NK-92 treated with Interleukin-12 subunit alpha and Interleukin-12 subunit beta, amount 100 ng/mL, for 24 hours (cell line): ENCODE results near the gene EGR2.
"Not testable (repeated sequence)": the region's sequence is repeated elsewhere in the genome, so short reads cannot be mapped to it uniquely, and the experiment has no call there.

Experiments
- DNase-seq: peaks from one replicate; lab custom pipeline; 2025; lab: John Stamatoyannopoulos, UW

The EGR2 gene

DNA sequence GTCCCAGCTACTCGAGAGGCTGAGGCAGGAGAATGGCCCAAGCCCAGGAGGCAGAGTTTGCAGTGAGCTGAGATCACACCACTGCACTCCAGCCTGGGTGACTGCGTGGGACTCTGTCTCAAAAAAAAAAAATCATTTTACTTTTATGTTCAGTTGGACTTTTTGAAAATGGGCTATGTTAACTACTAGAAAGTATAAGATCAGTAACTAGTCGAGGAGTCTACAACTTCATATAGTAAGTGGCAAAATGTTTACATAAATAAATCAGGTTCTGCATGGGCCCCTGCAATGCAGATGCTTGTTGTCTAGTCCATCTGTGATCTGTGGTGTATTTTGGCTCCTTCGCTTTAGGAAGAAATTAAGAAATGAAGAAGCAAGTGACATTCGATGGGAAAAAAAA, 23.9 kb downstream of the EGR2 start:
- no peak for DNase-seq

DNA sequence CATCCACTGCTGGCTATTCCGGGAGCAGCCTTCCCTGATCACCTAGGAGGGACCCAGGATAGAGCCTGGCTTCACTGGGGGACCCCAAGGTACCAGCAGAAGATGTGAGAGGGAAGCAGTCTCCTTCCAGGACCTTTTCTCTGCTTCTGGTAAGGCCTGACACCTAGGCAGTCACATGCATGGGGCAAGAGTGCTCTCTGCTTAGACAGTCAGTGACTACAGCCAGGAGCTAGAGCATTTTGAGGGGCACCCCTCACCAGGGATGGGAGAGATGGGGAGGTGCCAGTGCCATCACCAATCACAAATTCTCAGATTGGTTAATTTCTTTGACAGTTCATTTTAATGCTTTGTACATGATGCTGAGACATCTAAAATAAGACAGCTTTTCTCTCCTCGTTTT, 25.6 kb downstream of the EGR2 start:
- DNase-seq, result no peak

- no peak for DNase-seq
Observed at GRCh38 chr10:62790019-62790555, 26.1 kb downstream of the EGR2 start.

GRCh38 chr10:62788861-62789467, 27.2 kb downstream of the EGR2 start:
- no peak for DNase-seq

GRCh38 chr10:62788285-62788684, 27.9 kb downstream of the EGR2 start:
- not testable (repeated sequence) for DNase-seq

DNA sequence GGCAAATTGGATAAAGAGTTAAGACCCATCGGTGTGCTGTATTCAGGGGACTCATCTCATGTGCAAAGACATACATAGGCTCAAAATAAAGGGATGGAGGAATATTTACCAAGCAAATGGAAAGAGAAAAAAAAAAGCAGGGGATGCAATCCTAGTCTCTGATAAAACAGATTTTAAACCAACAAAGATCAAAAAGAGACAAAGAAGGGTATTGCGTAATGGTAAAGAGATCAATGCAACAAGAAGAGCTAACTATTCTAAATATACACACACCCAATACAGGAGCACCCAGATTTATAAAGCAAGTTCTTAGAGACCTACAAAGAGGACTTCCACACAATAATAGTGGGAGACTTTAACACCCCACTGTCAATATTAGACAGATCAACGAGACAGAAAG, 31.6 kb downstream of the EGR2 start:
- not testable (repeated sequence) for DNase-seq

- peak; percentile 68 for DNase-seq
Observed at GRCh38 chr10:62779487-62780248, 36.5 kb downstream of the EGR2 start.

DNA sequence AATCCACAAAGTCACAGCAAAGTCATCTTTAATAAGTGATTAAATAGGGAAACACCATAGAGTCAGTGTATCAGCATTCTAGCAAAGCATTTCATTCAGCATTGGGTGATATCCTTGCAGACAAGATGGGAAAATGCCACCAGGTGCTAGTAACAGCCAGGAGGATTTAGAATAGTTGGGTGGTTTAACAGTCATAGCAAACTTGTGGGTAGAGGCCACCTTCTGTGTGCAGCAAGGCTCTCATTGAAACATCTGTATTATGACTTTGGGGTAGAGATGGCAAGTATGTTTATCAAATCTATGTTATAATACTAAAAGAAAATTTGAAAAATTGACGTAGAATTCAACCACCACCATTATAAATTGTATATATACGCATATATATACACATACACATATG, 38.0 kb downstream of the EGR2 start:
- no peak for DNase-seq

DNA sequence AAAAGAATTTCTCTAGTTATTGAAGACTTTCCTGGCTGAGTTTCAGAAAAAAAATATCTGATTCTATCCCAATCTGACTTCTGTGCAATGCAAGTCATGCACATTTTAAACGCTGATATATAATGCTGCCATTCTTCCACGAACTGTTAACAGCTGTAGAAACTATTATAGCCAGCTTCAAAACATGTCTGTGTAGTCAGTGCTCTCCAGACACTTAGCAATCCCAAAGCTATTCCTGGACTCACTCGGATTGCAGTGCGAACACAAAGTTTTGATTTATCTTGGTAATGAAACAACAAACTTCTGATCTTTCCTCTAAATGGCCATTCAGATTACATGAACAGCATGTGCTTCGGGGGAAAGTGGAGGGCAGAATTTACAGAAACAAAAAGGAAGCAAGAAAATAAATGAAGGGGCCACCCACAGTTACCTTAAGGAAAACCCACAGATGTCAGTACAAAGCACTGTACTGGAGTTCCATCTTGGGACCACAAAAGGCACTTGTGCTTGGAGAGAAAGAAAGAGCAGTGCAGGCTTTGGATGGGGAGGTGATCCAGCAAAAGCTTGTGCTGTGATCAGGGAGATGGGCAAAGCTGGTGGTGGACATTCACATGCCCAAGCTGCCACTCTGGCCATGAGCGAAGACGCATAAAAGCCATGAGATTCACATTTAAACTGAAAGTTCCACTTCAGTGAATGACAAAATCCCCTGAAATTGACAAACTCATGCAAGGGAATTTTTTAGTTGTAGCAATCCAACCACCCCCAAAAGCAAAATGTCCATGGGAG, 43.8 kb downstream of the EGR2 start:
- DNase-seq, result no peak

DNA sequence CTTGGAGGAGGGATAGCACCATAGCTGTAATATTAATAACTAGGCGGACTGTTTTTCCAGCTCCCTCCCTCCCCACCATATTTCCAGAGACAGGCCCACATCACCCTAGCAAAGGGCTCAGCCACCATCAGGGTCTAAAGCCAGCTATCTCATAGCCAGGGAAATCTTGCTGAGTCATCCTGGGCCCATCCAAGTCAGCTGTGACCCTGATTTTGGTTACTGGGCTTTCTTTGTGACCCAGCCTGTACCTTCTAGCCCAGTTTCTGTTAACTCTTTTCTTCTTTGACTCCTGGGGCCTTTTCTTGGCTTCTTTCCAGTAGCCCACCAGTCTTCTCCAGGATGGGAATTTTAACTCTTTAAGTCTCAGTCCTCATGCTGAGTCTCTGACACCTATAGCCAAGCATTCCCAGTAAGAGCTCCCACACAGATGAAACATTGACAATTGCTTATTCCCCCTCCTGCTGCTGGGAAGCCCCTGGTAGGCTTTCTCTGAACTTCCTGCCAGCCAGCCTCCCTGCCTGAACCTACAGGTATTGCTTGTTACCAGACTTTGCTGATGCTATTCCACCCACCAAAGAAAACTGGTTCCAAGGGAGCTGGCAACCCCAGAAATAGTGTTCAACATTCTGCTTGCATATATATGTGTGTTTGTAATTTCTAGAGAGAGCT, 46.5 kb downstream of the EGR2 start:
- no peak for DNase-seq

- no peak for DNase-seq
Observed at GRCh38 chr10:62766386-62766785, 49.8 kb downstream of the EGR2 start.

DNA sequence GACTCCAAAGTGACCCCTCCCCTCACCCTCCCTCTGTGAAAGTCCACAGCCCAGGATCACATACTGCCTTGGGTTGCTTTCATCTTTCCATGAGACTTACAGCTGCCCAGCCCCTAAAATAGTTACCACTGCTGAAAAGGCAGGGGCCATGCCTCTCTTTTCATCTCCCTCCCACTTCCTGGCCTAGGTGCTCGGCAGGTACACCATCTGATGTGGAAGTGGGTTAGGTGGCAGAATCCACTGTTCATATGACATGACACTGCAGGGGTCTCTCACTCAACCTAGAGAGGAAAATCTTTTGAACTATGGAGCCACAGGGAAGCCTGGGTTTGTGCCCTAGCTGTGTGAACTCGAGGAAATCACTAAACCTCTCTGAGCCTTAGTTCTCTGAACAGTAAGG, 50.4 kb downstream of the EGR2 start:
- DNase-seq, result no peak

- DNase-seq, result no peak
Observed at GRCh38 chr10:62764011-62764410, 52.2 kb downstream of the EGR2 start.

DNA sequence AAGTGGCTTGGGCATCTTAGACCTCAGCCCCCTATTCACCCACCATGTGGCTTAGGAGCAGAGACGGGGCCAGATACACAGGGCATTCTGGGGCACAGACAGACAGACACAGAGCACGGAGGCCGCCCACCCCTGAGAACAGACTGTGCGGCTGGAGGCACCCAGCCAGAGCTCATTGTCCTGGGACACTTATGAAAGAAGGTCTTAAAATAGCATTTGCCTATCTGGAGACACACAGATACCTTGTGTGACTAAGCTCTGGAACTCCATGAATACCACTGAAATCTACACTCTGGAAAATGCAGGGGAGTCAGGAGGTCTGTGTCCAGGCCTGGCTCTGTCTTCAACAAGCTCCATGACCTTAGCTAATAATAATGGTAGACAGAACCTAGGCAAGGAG, 53.0 kb downstream of the EGR2 start:
- no peak for DNase-seq
